Placental pericyte (primary cell): Measurements from ENCODE around the gene TCTN2. TPM values are rescaled to one million over a fixed set of nuclear protein-coding genes. Genes with fewer than 3 reads are reported as not detected.

ENCODE experiments used
- total RNA-seq: library from RNA; depleted of rRNA; stranded (reverse); fragments of >200 nt; gene quantifications from 2 replicates; pipeline ENCODE4 v1.2.3, GENCODE V29; 2012

Gene TCTN2
- 7.4 and 12.3 TPM in 2 replicates for total RNA-seq

GRCh38 chr12:123670882-123671728 is at the start of gene TCTN2:
Gene TCTN2 (plus strand): TSS chr12:123671113. CDS start chr12:123671241, 128 bp downstream.

GRCh38 chr12:123633379-123634141 is 37.4 kb upstream of the TCTN2 start, which contains the start of the genes EIF2B1 and GTF2H3:
Gene EIF2B1 (minus strand): TSS chr12:123633686. CDS start chr12:123633557, 129 bp downstream.
Gene GTF2H3 (plus strand): TSS chr12:123633829. CDS start chr12:123633860, 31 bp downstream.

Other genes starting within 250 kb of the TCTN2 start
- 2.1 and 4.2 TPM in 2 replicates for gene RILPL2, start 234.4 kb upstream of the TCTN2 start, total RNA-seq
- 6.6 and 15.5 TPM in 2 replicates for gene SNRNP35, start 213.0 kb upstream of the TCTN2 start, total RNA-seq
- gene RILPL1, start 137.4 kb upstream of the TCTN2 start, total RNA-seq, result 11.9 and 14.4 TPM in 2 replicates
- gene TMED2, start 86.6 kb upstream of the TCTN2 start, total RNA-seq, result 511 and 707 TPM in 2 replicates
- 13.8 and 25.1 TPM in 2 replicates for gene DDX55, start 69.0 kb upstream of the TCTN2 start, total RNA-seq
- 43.1 and 60.4 TPM in 2 replicates for gene EIF2B1, start 37.4 kb upstream of the TCTN2 start, total RNA-seq
- gene GTF2H3, start 37.3 kb upstream of the TCTN2 start, total RNA-seq, result 40.9 and 47.4 TPM in 2 replicates
- 22.5 and 37.1 TPM in 2 replicates for gene ATP6V0A2, start 41.2 kb downstream of the TCTN2 start, total RNA-seq
- gene DNAH10, start 91.2 kb downstream of the TCTN2 start, total RNA-seq, result 0.14 and 0.88 TPM in 2 replicates